ENCODE measurements around the gene AKNAD1. TPM values are rescaled to one million over a fixed set of nuclear protein-coding genes. Genes with fewer than 3 reads are reported as not detected.

AKNAD1 gene
- total and polyA plus RNA-seq, 2 of the 8 experiments (the other 6 are each of a cell fraction or from before 2014, with no cell fraction given), result not detected

DNA sequence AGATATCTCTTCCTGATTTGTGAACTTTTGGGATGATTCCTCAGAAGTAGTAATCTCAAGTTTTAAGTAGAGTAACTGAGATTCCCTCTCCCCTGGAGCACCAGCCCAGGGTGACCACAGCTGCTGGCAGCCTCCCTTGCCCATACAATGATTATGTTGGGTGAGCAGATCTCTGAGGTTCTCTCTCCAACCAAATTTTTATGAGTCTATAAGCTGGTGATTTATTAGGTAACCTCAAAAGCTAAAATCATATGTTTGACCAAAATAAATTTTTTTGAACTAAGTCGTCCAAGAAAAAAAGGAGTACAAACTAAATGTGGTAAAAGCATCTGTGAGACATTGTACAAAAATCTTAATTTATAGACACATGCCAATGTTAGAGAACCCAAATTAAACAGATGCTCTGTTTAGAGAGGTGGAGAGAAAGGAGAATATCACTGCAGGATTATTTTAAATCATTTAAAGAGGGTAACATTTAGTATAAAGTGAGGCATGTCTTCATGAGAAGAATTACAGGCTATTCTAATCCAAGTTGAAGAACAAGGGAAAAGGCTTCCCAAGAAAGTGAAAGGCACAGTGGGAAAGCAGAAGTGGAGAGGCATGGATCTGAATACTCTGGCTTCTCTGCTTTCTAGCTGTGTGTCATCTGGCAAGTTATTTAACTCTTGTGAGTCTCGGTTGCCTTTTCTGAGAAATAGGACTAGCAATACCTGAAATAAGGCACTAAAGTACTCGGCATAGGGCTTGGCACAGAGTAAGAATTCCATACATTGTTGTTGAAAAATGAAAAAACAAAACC, 2.5 kb downstream of the AKNAD1 start (continued):
- TF ChIP-seq, protein P1, sequence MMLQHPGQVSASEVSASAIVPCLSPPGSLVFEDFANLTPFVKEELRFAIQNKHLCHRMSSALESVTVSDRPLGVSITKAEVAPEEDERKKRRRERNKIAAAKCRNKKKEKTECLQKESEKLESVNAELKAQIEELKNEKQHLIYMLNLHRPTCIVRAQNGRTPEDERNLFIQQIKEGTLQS (IDR thresholded peaks at IDR 0.05; ENCODE audit: insufficient read depth, low read depth, low read length), result no peak
- no peak for TF ChIP-seq POLR2AphosphoS5 (IDR thresholded peaks at IDR 0.05; ENCODE audit: low read depth, low read length)
- TF ChIP-seq TAF7 (optimal IDR thresholded peaks at IDR 0.05; ENCODE audit: borderline replicate concordance, low read depth, low read length), result no peak
- TF ChIP-seq SIN3A (conservative IDR thresholded peaks at IDR 0.05 in 1 of 2, IDR thresholded peaks at IDR 0.05 in 1 of 2; ENCODE audit: low read depth in 1 of 2, low read length in 2 of 2), result no peak
- TF ChIP-seq MAFK (IDR thresholded peaks at IDR 0.05; ENCODE audit: low read depth, low read length), result no peak
- TF ChIP-seq CBX5 (IDR thresholded peaks at IDR 0.05; ENCODE audit: low read depth, low read length), result no peak
- TF ChIP-seq SIRT6 (IDR thresholded peaks at IDR 0.05; ENCODE audit: low read length), result no peak
- no peak for TF ChIP-seq FOSL1 (IDR thresholded peaks at IDR 0.05; ENCODE audit: insufficient read depth, low read depth, low read length)
- no peak for TF ChIP-seq TBP (IDR thresholded peaks at IDR 0.05; ENCODE audit: low read depth, low read length)
